ENCODE measurements around the gene WIPF2.
"Not testable (repeated sequence)": the region's sequence is repeated elsewhere in the genome, so short reads cannot be mapped to it uniquely, and the experiment has no call there.

DNA sequence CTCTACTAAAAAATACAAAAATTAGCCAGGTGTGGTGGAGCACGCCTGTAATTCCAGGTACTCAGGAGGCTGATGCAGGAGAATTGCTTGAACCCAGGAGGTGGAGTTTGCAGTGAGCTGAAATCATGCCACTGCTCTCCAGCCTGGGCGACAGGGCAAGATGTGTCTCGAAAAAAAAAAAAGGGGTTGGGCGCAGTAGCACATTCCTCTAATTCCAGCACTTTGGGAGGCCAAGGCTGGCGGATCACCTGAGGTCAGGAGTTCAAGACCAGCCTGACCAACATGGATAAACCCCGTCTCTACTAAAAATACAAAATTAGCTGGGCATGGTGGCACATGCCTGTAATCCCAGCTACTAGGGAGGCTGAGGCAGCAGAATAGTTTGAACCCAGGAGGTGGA, 5.2 kb upstream of the WIPF2 start:
- TF ChIP-seq, protein P1, sequence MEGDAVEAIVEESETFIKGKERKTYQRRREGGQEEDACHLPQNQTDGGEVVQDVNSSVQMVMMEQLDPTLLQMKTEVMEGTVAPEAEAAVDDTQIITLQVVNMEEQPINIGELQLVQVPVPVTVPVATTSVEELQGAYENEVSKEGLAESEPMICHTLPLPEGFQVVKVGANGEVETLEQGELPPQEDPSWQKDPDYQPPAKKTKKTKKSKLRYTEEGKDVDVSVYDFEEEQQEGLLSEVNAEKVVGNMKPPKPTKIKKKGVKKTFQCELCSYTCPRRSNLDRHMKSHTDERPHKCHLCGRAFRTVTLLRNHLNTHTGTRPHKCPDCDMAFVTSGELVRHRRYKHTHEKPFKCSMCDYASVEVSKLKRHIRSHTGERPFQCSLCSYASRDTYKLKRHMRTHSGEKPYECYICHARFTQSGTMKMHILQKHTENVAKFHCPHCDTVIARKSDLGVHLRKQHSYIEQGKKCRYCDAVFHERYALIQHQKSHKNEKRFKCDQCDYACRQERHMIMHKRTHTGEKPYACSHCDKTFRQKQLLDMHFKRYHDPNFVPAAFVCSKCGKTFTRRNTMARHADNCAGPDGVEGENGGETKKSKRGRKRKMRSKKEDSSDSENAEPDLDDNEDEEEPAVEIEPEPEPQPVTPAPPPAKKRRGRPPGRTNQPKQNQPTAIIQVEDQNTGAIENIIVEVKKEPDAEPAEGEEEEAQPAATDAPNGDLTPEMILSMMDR (IDR thresholded peaks at IDR 0.05) = not testable (repeated sequence)
- TF ChIP-seq EP300, POLR2A (IDR thresholded peaks at IDR 0.05): not testable (repeated sequence)

Data from tibial nerve (tissue), 4 donors.